ENCODE data around the gene CDK14.
A peak's percentile ranks its signal among the peaks of the same experiment; 100 is the strongest.

Gene CDK14

DNA sequence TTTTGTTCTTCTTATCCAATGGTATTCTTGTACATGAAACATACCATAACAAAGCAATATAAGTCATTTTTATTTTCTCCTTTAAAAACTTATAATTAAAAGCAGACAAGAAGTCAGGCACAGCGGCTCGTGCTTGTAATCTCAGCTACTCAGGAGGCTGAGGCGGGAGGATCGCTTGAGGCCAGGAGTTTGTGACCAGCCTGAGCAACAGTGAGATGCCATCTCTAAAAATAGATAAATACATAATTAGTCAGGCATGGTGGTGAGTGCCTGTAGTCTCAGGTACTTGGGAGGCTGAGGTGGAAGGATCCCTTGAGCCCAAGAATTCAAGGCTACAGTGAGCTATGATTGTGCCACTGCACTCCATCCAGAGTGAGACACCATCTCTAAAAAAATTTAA is 473.0 kb downstream of the CDK14 start:
- DNase-seq, result no peak

DNA sequence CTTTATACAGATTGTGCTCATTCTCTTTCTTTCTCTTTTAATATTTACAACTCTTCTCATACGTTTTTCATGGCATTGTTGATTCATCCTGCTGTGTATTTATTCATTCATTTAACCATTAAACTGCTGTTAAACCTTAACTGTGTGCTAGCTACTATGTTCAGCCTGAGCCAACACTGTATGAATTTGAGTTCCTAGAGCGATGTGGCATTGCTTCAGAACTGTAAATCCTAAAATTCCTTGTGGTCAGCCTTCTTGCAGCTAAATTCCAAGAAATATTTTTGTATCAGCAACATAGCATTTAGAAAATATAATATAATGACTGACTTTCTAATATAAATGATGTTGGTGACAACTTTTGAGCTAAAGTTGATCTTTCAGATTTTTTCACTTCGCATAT is 483.4 kb downstream of the CDK14 start:
- DNase-seq, result no peak

DNA sequence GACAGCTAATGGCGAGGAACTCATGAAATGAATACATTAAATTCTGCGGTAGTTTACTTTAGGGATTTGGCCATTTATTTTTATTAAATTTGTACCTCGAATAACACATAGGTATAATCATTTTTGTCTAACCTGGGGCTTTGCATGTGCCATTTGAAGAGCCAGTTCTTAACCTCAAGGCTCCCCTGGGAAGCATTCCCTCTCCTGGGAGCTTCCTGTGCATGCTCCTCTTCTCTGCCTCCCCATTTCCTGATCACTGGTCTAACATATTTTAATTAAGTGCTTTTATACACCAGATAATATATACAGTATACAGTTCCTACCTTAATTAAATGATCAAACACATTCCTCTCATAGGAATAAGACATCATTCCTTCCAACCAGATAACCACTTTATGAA is 484.2 kb downstream of the CDK14 start:
- no peak for DNase-seq

DNA sequence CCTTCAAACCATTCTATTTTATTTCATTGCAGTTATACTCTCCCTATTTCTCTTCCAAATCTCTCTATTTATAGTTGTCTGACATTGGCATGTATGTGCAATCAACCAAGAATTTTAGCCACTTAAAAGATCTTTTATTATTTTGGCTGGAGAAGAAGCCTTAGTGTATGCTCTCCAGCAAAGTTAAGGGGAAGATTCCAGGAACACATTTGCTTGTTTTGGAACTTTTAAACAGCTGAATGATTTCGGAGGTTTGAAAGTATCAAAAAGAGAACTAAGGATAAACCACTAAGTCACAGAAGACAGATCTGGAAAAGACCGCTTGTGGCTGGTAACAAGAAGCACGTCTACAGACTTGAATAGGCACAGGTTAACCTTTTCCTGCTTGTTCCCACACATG is 485.9 kb downstream of the CDK14 start:
- no peak for DNase-seq

DNA sequence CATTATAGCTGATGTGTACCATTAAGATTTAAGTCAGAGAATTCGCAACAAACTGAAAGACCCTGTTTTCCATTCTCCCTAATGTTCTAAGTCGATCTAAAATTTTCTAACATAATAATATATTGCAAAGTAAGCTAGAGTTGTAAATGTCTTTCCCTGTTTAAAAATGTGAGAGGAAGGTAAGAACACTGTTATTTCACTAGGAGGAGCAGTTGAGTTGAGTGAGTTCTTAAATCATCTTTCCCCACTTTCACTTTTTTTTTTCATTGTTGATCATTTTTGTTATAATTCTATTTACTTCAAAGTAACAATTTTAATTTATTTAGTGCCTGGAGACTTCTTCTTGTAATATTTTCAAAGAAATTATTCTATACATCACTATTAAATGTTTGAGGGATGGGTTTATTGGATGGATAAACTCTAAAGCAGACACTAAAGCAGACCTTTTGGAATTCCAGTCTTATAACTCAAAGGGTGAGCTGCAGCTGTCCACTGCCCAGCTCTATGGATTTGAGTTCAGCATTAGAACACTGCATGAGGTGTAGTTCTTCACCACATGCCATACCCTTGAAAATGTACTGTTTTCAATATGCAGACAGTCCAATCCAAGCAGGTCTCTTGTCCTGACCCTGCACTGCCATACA is 486.9 kb downstream of the CDK14 start:
- peak in 2 of 4 experiments; percentile 48 to 55 for DNase-seq

DNA sequence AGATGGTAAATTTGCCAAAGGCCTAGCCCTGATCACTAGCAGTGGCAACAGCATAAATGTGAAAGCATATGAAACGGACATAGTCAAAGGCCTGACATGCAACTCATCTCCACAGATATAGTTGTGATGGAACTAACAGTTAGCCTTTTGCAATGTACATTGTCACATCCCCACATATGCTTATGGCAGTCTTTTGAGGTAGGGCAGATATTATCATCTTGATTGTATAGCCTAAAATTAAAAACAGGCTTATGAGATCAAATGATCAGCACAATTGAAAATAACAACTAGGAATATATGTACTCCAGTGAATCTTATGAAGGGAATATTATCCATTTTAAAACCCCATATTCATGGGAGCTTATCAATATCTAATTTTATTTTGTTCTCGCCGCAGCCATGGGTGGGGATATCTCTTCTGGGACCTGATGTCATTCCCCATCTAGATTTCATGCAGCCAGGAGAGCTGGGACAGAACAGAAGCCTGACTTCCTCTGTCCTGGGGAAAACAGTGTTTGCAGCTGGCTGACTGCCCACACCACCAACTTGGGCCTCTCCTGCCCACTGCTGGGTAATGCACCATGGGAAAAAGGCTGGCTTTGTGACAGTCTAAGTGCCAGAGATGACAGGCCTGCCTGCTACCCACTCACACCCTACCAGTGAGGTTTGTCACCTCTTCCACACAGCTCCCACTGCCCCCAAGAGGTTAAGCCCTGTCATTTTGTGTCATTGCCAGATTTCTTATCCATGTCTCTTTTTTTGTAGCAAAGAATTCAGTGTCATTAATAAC is 487.9 kb downstream of the CDK14 start:
- DNase-seq, result peak; percentile 51 to 78 (median 70)

DNA sequence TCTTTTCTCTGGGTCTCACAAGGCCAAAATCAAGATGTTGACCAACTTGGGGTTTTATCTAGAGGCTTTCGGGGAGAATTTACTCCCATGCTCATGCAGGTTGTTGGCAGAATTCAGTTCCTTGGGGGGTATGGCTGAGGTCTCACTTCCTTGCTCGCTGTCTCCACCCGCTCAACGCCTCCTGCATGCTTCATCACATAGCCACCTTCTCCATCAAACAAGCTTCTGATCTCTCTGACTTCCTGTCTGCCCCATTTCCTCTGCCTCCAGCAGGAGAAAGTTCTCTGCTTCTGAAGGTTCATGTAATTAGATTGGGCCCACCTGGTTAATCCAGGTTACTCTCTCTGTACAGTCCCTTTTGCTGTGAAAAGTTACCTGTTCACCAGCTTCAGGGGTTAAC is 489.1 kb downstream of the CDK14 start:
- DNase-seq, result no peak

DNA sequence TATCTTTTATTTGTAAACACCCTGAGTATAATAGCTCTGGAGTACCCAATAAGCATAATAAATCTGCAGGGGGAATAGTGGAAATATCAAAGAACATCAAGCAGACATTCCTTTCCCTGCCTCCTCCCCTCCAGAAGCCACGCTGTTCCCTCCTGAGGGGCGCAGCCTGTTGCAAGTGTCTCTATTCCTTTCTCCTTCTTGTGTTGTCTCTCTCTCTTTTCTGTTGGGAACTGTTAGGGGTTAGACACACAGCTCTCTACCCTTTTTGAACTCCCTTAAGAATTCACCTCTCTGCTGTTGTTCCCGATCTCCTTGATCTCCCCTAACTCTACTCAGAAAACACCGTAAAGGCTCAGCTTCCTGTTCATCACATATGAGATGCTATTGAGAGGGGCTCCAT is 490.1 kb downstream of the CDK14 start:
- no peak for DNase-seq

DNA sequence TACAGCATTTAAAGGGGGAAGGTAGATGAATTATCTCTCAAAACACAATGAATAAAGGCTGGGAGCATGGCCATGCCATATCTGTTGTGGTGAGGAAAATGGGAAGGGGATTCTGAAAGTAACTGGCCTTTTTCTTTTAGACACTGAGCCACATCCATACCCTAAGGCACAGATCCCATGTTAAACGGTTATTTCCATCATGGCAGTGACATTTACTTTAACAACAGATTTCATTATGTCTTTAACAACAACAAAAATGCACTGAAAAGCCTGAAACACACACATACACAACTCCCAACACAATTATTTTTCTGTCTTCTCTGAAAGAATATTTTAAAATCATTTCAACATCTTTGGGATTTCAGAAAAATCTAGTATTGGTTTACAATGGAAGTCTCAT is 492.0 kb downstream of the CDK14 start:
- DNase-seq, result no peak

DNA sequence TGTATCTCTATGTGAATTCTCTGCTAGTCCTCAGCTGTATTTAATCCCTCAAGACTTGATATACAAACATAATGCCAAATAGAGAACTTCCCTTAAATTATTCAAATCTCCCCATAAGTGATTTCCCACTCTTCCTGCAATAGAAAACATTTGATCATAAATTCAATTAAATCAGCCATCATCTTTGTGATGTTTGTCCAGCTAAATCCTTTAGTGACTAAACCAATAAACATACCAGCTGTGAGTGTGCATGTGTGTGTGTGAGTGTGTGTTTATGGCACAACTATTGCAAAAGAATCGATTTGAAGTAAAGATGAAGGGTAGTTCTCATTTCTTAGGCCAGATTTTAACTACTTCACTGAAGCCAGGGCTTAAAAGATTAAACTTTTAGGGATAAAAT is 492.6 kb downstream of the CDK14 start:
- no peak for DNase-seq

DNA sequence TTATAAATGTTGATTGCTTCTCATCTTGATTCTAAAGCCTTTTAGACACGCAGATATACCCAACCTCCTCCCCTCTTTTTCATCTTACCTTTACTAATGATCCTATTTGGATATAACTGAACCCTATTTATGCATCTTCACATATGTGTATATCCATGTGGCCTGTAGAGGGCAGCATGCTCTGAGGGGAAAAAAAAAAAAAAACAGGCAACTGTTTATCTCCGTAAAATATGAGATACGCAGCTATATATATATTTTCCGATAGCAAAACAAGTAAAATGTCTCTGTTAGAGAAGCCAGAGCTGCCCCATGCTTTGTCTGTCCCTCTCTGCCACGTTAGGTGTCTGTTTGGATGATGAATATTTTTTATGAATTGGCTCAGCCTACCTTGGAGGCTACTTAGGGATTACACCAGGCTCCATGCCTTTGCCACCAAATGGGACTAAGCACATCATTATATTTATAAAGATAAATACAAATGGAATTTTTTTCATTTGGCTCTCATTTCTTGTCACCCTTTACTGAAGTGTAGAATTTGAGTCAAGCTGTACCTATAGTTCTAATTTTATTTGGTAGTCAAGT is 493.4 kb downstream of the CDK14 start:
- DNase-seq, result peak; percentile 28 to 79 (median 43)

DNA sequence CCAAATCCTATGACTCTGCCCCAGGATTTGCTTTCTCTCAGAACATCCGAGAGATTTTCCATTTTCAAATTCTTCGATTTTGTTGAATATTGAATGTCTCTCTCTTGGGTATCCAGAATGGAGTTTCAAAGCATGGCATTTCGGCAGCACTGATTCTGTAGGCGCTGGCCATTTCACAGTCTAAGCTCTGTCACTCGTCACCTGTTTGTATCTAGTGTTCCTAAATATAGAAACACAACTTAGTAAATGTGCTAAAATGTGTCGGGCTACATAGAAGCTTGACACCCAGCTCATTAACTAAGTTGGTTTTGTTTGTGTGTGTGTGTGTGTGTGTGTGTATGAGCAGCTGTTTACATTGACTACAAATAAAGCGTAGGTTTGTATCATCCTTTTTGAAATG is 494.6 kb downstream of the CDK14 start:
- no peak for DNase-seq

DNA sequence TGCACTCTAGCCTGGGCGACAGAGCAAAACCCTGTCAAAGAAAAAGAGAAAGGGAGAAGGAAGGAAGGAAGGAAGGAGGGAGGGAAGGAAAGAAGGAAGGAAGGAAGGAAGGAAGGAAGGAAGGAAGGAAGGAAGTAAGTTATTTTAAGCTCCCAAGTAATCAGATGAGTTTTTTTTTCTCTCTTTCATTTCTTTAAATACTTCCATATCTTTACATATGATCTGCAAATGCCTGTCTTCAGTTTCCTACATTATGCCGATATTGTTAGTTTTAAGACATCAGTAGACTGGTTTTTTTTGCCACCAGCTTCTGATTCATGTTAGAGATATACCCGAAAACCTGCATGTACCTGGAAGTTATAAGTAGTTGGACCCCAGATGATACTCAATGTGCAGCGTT is 495.5 kb downstream of the CDK14 start:
- no peak for DNase-seq

DNA sequence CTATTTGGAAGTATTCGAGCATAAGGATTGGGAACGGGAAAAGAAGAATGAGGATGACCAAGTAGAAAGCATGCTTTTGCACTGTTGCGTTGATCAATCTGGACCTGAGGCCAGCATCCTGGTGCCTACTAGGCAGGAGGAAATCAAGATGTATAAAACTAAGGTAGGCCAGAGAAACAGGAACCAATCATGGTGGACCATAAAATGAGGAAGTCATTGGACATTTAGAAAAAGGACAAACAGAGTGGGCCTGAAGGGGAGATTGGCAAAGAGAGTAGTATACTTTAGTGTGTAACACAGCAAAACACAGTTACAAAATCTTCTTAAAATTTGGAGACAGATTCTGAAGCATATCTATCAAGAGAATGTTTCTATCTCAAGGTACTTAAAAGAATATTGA is 497.1 kb downstream of the CDK14 start:
- DNase-seq, result peak in 1 of 4 experiments; percentile 12

DNA sequence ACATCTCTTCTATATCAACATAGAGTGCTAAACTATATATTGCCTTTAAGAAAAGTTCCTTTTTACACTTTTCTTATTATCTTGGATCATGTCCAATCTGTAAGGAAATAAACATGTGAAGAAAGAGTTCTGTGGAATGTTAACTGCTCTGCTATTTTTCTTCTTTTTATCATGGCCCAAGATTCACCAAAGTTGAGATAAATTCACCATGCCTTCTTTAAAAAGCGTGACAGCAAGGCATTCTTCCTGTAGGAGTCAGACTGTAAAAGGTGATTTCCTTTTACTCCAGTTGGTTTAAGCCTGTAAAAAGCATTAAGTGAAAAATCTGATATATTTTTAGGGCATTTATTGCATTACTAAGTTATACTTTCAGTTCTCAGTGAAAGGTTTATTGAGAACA is 502.4 kb downstream of the CDK14 start:
- no peak for DNase-seq

DNA sequence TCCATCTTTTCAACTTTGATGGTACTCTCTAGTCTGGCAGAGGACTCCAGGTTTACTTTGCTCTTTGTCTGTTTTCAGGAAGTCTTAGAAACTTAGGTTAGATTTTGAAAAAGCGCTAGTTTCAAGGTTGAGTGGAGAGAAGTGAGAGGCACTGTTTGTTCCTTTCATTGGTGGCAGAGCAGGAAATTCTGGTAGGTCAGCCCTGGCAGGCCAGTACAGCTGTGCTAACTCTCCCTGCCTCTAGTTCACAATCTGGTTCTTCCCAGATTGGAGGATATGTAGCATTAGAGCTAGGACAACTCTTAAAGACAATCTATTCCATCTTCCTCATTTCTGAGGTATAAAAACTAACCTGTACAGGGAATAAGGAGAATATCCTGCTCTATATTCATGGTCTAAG is 507.2 kb downstream of the CDK14 start:
- no peak for DNase-seq

DNA sequence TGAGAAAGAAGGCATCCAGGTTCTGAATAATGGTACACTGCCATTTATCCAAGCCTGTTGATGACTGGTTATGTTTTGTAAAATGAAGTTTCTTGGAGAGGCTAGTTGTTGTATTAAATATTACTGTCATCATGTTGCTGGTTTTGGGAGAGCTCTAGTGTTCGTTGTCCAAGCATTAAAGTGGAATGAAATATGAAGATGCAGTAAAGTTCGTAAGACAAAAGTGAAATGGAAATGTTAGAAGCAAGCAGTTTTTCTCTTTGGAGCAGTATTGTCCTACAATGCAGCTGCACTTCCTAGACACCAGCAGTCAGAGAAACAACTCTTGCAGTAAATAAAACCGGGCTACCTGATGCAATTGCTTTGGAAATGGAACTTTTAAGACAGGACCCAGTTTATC is 511.3 kb downstream of the CDK14 start:
- DNase-seq, result no peak

DNA sequence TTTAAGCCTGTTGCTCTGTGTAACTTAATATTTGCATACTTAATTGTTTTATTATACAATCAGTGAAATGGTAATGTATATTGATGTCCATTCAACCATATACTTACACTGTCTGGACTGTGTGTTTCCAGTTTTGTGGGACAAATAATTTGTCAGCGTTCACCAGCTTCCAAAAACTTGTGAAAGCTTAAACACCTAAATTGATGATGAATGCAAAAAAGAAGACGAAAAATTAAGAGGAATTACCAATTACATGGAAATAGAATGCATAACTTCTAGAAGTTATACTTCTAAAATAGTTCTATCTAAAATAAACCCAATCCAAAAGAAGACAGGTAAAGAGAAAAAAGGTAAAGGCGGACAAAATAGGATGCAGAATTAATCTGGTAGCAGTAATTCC is 513.1 kb downstream of the CDK14 start:
- DNase-seq, result no peak

DNA sequence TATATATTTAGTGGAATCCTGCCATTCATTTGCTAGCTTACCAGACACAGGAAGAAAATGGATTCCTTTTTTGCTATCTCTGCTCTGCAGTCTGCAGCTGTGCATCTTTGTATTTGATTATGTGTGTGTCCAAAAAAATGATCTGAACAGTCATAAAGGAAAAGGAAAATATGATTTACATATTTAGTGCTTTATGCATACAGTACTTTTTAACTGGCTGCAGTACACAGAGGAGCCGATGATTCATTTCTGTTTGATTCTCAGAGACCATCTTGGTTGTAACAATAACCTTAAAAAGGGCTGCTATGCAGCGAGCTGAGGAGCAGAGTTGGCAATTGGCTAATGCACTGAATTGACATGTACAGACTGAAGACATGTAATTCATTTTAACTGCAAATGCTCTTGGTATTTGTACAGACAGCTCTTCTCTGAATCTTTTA is 516.8 kb downstream of the CDK14 start:
- DNase-seq, result no peak

DNA sequence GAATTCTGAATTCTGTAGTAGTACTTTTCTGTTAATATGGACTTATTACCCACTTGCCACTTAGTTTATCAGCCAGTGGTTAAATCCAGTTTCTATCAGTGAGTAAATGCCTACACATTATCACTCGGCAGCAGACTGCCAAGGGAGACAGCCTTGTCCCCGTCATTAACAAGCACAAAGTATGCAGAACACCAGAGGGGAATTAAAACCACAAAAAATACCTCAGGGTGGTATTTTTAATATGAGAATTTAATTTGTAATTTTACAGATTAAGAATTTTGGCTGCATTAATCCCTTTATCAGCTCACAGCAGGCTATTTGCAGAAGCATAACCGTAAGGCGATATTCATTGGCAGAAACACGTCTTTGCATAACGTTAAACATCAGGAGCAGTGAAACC is 518.1 kb downstream of the CDK14 start:
- no peak for DNase-seq

DNA sequence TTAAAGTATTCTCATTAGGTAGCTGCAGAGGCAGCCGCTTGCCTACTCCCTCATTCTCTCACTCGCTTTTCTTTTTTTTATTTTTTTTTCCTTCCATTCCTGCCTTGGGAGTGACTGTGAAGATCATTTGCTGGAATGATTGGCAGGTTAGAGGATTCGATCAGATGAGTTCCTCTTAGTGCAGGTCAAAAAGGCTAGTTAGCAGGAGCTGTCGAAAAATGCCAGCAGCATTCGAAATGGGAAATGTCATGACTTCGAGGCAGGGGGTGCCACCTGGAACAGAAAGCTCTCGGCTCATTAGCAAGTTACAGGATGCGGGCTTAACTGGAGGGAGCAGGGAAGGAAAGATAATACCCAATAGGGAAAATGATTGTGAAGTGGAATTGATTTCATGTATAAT is 530.6 kb downstream of the CDK14 start:
- no peak for DNase-seq

DNA sequence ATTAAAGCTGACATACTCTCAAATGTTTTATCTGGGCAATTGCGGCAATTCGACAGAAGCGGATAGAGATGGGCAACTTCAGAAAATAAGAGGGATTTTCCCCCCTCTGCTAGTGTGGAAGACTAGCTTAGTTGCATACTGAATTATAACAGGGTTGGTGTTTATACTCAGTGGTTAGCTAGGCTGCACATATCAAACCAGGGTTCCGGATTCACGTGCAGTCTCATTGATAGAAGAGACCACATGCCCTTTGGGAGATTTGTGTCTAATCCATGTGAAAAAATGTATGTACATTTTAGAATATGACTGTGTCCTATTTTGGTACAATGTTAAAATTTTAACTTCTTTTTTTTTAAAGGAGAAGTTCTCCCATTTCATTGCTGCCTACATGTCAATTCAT is 531.2 kb downstream of the CDK14 start:
- no peak for DNase-seq

DNA sequence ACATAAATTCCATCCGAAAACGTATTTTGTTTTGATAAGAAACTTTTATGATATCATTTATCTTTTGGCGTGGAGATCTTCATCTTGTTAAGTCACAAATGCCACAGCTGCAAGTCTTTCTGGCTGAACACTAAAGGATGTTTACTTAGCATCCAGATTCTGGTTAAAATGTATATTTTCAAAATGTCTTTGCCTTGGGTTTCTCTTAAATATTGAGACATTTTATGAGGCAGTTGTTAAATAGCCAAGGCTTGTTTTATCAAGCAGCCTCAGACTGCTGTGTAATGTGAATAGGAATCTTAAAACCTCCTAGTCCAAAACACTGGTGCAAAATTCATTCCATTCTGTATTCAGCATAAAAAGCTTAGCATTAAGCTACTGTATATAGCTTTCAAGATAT is 531.8 kb downstream of the CDK14 start:
- DNase-seq, result no peak

DNA sequence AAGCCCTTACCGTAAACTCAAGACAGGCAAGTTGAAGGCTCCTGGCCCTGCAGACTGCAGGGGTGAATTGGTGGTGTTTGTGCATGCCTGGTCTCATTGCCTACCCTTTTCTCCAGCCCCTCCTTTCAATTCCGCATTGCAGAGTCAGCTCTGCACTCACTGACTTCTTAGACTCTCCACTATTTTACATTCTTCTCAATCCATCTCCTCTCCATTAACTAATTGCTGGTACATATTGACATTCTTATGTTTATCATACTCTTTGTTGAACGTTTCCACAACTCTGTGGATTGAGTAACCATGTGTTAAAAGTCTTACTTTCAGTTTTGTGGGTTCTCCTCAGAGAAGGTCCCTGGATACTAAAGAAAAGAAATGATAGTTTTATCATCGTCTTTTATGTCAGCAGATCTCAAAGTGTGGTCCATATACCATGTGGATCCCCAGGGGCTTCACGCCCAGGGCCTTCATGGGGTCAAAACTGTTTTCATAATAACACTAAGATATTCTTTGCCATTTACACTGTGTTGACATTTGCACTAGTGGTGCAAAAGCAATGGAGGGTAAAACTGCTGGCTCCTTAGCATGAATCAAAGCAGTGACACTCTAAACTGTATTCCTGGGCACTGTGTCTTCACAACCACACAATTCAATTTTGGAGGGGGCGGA is 532.7 kb downstream of the CDK14 start:
- no peak for DNase-seq
